Non-pigmented ciliary epithelial cell (primary cell): ENCODE results near the gene DLGAP4.

ENCODE experiments used
- DNase-seq: peaks from one replicate; pipeline ENCODE4 v3.0.0-alpha.2; 2010; ENCODE audit warnings: low read depth

DLGAP4 gene

GRCh38 chr20:36411861-36412454 lies 105.8 kb downstream of the DLGAP4 start:
- DNase-seq = no peak

- no peak for DNase-seq
Observed at GRCh38 chr20:36415475-36416002, 109.4 kb downstream of the DLGAP4 start.

GRCh38 chr20:36418711-36419110 lies 112.6 kb downstream of the DLGAP4 start:
- DNase-seq = no peak

GRCh38 chr20:36421641-36422040 lies 115.5 kb downstream of the DLGAP4 start:
- DNase-seq = no peak

GRCh38 chr20:36424314-36424713 lies 118.2 kb downstream of the DLGAP4 start:
- no peak for DNase-seq

- no peak for DNase-seq
Observed at GRCh38 chr20:36425166-36425565, 119.0 kb downstream of the DLGAP4 start.

GRCh38 chr20:36431604-36432003 lies 125.5 kb downstream of the DLGAP4 start:
- no peak for DNase-seq

- DNase-seq = no peak
Observed at GRCh38 chr20:36432096-36432495, 126.0 kb downstream of the DLGAP4 start.

- no peak for DNase-seq
Observed at GRCh38 chr20:36434383-36434782, 128.2 kb downstream of the DLGAP4 start.

GRCh38 chr20:36435124-36435523 lies 129.0 kb downstream of the DLGAP4 start:
- DNase-seq = no peak

GRCh38 chr20:36435592-36436541 lies 129.7 kb downstream of the DLGAP4 start:
- no peak for DNase-seq

GRCh38 chr20:36439040-36439730 lies 133.0 kb downstream of the DLGAP4 start:
- DNase-seq = no peak

GRCh38 chr20:36439731-36440072 lies 133.6 kb downstream of the DLGAP4 start:
- DNase-seq = no peak

- DNase-seq = no peak
Observed at GRCh38 chr20:36440370-36441026, 134.4 kb downstream of the DLGAP4 start.

- DNase-seq = no peak
Observed at GRCh38 chr20:36441027-36441414, 134.9 kb downstream of the DLGAP4 start.

GRCh38 chr20:36441416-36441815 lies 135.3 kb downstream of the DLGAP4 start:
- DNase-seq = no peak

GRCh38 chr20:36445847-36446246 lies 139.7 kb downstream of the DLGAP4 start:
- no peak for DNase-seq

- no peak for DNase-seq
Observed at GRCh38 chr20:36446557-36446956, 140.4 kb downstream of the DLGAP4 start.

GRCh38 chr20:36447101-36447500 lies 141.0 kb downstream of the DLGAP4 start:
- DNase-seq = no peak

GRCh38 chr20:36449663-36450062 lies 143.5 kb downstream of the DLGAP4 start:
- no peak for DNase-seq

GRCh38 chr20:36454332-36454697 lies 148.2 kb downstream of the DLGAP4 start:
- DNase-seq = no peak

- no peak for DNase-seq
Observed at GRCh38 chr20:36454698-36455427, 148.7 kb downstream of the DLGAP4 start.
